Femur (tissue), 1 donor: ENCODE data around the gene GSG1L.
"Not testable (repeated sequence)": the region's sequence is repeated elsewhere in the genome, so short reads cannot be mapped to it uniquely, and the experiment has no call there.

Experiments used
- DNase-seq: peaks from one replicate; pipeline ENCODE4 v3.0.0-alpha.2; 2017

Gene GSG1L

GRCh38 chr16:27883576-27883975, 179.9 kb downstream of the GSG1L start:
- DNase-seq: no peak

- DNase-seq: no peak
These were observed 183.2 kb downstream of the GSG1L start for GRCh38 chr16:27880287-27880686.

- DNase-seq: no peak
These were observed 183.8 kb downstream of the GSG1L start for GRCh38 chr16:27879601-27880247.

DNA sequence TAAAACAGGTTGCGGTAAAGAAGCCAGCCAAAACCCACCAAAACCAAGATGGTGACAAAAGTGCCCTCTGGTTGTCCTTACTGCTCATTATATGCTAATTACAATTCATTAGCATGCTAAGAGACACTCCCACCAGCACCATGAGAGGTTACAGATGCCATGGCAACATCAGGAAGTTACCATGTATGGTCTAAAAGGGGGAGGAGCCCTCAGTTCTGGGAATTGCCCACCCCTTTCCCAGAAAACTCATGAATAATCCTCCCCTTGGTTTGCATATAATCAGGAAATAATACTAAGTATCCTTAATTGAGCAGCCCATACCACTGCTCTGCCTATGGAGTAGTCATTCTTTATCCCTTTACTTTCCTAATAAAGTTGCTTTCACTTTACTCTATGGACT, 190.9 kb downstream of the GSG1L start:
- DNase-seq: not testable (repeated sequence)

- no peak for DNase-seq
These were observed 193.3 kb downstream of the GSG1L start for GRCh38 chr16:27870116-27870798.

GRCh38 chr16:27869411-27869810, 194.1 kb downstream of the GSG1L start:
- DNase-seq: no peak

GRCh38 chr16:27868180-27868579, 195.3 kb downstream of the GSG1L start:
- DNase-seq: no peak

DNA sequence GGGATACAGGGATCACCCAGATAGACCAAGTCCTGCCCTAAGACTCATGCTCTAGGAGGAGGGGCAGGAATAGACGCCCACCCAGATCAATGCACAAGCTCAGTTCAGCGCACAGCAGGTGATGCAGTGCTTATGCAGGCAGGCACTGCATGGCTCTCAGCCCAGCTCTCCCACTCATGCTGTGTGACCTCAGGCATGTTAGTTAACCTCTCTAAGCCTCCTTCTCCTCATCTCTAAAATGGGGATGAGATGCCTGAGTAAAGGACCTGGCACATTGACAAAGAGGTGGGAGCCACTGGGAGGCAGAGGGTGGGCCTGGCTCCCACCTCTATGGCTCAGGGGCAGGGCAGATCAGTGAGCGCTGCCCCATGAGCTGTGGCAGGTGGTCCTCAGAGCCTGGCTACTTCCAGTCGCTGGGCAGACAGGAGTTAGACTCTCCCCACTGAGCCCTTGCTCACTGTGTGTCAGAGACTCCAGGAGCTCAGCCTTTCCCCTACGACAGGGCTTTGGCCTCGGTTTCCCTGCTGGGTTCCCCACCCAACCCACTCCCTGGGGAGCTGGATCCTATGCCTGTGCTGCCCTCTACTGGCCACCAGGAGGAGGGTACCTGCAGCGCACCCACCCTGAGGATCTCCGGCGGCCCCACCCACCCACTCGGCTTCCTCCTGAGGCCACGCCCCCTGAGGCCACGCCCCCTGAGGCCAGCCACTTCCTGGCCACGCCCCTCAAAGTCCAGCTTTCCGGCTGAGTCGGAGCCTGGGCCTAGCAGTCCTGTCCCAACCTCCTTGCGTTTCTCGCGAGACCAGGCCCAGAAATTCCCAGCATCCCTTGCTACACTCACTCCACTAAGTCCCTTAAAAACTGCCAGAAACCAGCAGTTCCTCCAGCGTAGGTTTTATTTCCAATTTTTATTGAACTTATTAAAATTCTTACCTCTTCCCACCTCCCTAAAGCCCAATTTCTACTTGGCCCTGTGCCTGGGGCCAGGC, 196.1 kb downstream of the GSG1L start:
- DNase-seq: peak; percentile 44

DNA sequence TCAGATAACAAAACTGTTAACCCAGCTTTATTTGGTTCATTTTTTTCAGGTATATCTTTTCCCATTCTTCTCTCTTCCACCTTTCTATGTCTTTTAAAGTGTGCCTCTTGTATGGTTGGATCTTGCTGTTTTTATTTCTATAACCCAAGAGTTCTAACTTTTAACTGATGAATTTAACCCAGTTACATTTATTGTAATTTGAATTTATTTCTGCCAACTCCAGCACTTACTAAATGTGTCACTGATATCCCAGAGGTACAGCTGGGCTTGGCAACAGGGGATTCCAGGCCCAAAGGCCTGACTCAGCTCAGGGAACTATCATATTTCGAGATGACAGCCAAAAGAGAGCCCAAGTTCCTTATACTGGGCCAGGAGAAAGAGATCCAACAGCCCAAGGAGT, 200.1 kb downstream of the GSG1L start:
- no peak for DNase-seq

GRCh38 chr16:27862953-27863352, 200.6 kb downstream of the GSG1L start:
- DNase-seq: no peak

DNA sequence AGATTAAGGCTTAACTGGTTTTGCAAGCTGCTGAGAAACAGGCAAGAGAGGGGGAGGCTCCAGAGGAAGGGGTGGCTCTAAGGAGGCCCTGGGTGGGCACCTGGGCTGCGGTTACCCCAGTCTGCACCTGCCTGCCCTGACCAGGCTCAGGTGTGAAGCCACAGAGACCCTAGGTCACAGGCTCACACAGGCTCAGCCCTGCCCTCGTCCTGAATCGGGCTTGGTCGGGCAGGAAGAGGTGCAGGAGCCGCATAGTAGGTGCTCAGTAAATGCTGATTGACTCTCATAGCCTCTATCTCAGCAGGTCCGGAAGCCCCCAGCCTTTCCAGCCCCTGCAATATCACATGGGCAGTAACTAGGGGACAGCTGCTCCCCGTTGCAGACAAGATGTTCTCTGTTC, 203.4 kb downstream of the GSG1L start:
- no peak for DNase-seq

DNA sequence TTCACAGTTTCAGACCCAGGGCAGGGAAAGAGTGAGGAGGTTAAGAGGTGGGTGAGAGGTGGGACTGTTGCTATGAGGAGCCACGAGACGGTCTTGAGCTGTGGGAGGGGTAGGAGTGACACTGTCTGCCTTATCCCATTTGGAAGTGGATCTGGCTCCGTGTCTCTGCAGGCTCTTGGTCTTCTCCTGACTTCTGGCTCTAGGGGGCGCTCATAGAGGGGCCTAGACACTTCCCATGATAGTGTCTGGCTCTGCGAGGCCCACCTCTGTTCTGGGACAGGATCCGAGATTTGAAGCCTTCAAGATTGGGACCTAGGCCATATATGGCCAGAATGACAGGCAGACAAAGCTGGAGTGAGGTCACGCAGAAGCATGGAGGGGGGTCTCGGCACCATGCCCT, 204.5 kb downstream of the GSG1L start:
- no peak for DNase-seq

- no peak for DNase-seq
These were observed 209.9 kb downstream of the GSG1L start for GRCh38 chr16:27853651-27854050.

- DNase-seq: no peak
These were observed 210.4 kb downstream of the GSG1L start for GRCh38 chr16:27853101-27853500.

- no peak for DNase-seq
These were observed 210.8 kb downstream of the GSG1L start for GRCh38 chr16:27852681-27853080.

DNA sequence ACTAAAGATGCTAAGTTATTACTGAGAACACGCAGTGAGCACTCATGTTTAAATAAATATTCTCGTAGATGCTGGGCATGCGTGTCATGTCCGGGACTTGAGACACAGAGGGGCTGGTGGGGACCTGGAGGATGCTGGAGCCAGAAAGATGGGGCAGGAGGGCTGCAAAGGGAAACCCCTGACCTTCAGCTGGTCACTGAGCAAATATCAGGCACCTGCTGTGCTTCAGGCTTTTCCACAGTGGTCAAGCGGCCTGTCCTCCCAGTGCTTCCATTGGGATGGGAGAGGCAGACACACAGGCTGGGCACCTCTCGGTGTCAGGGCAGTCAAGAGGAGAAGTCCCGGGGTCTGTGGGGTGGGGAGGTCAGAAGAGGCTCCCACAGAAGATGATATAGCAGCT, 211.4 kb downstream of the GSG1L start:
- no peak for DNase-seq

- DNase-seq: no peak
These were observed 211.9 kb downstream of the GSG1L start for GRCh38 chr16:27851586-27851985.

DNA sequence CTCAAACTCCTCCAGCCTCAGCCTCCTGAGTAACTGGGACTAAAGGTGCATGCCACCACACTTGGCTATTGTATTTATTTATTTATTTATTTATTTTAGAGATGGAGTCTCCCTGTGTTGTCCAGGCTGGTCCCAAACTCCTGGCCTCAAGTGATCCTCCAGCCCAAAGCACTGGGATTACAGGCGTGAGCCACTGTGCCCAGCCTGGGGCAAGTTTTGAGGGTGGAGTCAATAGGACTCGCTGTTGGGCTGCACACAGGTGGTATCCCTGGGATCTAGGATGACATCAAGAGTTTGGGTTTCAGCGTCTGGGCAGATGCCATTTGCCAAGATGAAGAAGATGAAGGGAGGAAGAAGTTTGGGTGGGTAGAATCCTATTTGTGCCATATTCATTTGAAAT, 213.9 kb downstream of the GSG1L start:
- DNase-seq: no peak

GRCh38 chr16:27847030-27847550, 216.4 kb downstream of the GSG1L start:
- DNase-seq: no peak

DNA sequence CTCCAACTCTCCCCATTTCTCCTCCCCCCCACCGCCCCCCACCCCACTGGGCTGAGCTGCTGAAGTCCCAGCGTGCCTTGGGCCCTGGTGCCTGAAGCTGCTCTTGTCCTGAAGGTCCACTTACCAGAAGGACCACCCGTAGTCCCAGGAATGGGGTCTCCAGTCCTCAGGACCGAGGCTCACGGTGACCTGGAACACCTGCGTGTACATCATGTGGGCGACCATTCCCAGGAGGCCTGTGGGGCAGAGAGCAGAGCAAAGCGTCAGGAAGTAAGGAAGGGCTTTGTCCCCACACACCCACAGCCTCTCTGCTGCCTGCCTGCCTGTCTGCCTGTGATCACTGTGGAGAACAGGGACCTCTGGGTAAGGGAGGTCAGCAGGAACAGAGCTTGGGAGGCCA, 218.7 kb downstream of the GSG1L start:
- DNase-seq: no peak

DNA sequence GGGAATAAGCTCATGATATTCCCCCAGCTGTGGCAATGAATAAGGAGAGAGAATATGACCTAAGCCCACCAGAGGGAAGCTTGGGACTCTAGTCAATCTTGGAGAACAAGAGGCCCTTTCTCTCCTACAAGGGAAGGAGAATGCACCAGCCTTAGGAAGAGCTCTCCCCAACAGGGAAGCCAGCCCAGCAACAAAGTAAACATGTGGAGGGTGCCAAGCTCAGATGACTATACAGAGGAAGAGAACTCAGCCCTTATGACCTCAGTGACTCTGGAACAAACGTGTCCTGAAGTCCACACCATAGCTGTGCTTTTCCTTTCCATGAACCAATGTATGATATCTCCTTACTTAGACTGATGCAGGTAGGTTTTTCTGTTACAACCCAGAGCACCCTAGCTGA, 219.7 kb downstream of the GSG1L start:
- no peak for DNase-seq

GRCh38 chr16:27841911-27842310, 221.6 kb downstream of the GSG1L start:
- no peak for DNase-seq

- DNase-seq: no peak
These were observed 222.3 kb downstream of the GSG1L start for GRCh38 chr16:27841061-27841801.
